Lower leg skin (tissue), 3 donors: ENCODE data around the gene KRT14.

Source experiments
- POLR2A ChIP-seq, 2 donors: fragments of 450-650 bp; IDR thresholded peaks; one replicate each; pipeline ENCODE4 v1.6.1; 2016 to 2017; ENCODE audit warnings: antibody characterized with exemption in 2 of 2, mild to moderate bottlenecking in 1 of 2, moderate library complexity in 1 of 2
- TF ChIP-seq, protein P1 (sequence below), 3 donors: fragments of 450-650 bp; IDR thresholded peaks; one replicate each; pipeline ENCODE4 v1.5.1; 2016; ENCODE audit warnings: antibody characterized with exemption in 3 of 3, mild to moderate bottlenecking in 3 of 3, moderate library complexity in 2 of 3

DNA sequence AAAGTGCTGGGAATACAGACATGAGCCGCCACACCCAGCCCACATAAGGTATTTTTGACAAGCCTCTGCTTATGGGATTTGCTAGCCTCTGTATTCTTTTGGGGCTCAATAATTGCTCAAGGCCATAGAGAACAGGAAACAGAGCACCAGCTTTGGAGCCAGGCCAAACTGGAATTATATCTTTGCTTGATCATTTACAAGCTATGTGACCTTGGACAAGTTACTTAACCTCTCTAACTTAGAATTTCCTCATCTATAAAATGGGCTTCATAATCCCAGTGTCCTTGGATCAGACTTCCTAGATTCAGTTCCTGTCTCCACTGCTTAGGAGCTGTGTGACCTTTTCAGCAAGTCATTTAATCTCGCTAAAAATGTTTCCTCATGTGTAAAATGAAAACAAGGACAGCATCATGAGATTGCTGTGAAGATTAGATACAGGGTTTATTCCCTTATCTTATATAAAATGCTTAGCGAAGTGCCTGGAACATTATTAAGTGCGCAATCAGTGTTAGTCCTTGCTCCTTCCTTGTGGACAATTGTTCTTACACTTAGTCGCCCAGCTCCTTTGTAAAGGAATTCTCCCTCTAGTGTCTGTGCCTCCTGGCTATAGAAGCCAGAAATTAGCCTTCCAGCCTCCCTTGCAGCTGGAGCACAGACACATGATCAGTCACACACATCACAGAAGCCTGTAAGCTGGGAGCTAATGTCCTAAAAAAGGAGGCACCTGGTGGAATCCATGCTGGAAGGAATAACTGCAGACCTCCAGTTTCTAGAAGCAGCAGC lies 31.4 kb downstream of the KRT14 start:
- TF ChIP-seq, protein P1, sequence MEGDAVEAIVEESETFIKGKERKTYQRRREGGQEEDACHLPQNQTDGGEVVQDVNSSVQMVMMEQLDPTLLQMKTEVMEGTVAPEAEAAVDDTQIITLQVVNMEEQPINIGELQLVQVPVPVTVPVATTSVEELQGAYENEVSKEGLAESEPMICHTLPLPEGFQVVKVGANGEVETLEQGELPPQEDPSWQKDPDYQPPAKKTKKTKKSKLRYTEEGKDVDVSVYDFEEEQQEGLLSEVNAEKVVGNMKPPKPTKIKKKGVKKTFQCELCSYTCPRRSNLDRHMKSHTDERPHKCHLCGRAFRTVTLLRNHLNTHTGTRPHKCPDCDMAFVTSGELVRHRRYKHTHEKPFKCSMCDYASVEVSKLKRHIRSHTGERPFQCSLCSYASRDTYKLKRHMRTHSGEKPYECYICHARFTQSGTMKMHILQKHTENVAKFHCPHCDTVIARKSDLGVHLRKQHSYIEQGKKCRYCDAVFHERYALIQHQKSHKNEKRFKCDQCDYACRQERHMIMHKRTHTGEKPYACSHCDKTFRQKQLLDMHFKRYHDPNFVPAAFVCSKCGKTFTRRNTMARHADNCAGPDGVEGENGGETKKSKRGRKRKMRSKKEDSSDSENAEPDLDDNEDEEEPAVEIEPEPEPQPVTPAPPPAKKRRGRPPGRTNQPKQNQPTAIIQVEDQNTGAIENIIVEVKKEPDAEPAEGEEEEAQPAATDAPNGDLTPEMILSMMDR (IDR thresholded peaks at IDR 0.05): no peak
- no peak for TF ChIP-seq POLR2A (IDR thresholded peaks at IDR 0.05)
